K562 (cell line): ENCODE measurements around the gene GALNT7. TPM values are rescaled to one million over a fixed set of nuclear protein-coding genes. Genes with fewer than 3 reads are reported as not detected.

Experiments used
- ATAC-seq: fragments of 200-7000 bp; cut with Tn5 transposase; 3 replicates; pipeline ENCODE4 v1.9.1; 2020; ENCODE audit warnings: moderate library complexity
- BruUV-seq: library from RNA; stranded (reverse); fragments of 400-500 nt; replicated peaks from 2 replicates; lab custom pipeline; 2021; lab: Mats Ljungman, UMichigan
- CTCF ChIA-PET: fragments of 300-600 bp; formaldehyde crosslinking; extraction: SDS; loops from one replicate; lab custom pipeline; 2021; ENCODE audit warnings: low intra/inter-chr PET ratio; lab: Yijun Ruan, JAX
- POLR2A ChIA-PET: fragments of 300-600, 350-650 bp; sonication (Branson Sonifier 250); formaldehyde crosslinking; extraction: SDS; loops from one replicate; lab custom pipeline; 2021; ENCODE audit warnings: antibody characterized with exemption, inconsistent platforms; lab: Yijun Ruan, JAX
- DNase-seq, 4 experiments: peaks; one replicate each; pipeline versions ENCODE4 v3.0.0 to v3.0.0-alpha.2; 2011 to 2018; ENCODE audit warnings: low spot score in 3 of 4, mixed read lengths in 3 of 4; ENCODE audit errors: extremely low read depth in 1 of 4
- FAIRE-seq: peaks from 2 replicates; lab custom pipeline; 2011; peaks lifted over from hg19 to GRCh38; lab: Jason Lieb, UNC
- H2AFZ ChIP-seq: 2 replicates; pipeline ENCODE4 v1.6.0; 2011; ENCODE audit warnings: low read depth, low read length, control low read depth, inconsistent platforms
- H3K27ac ChIP-seq: fragments of 200-600 bp; 3 replicates; pipeline ENCODE4 v1.8.0; 2011; ENCODE audit warnings: low read depth, mild to moderate bottlenecking, control low read depth, inconsistent platforms, low read length, moderate library complexity, mixed read lengths; ENCODE audit errors: extremely low read depth
- H3K27me3 ChIP-seq, 2 experiments: fragments of 300-600 bp in 1 of 2; 2 replicates in 1 of 2; 3 replicates in 1 of 2; pipeline versions ENCODE4 v1.6.0 to v1.8.0; 2011; ENCODE audit warnings: inconsistent platforms in 2 of 2, low read length in 2 of 2, mild to moderate bottlenecking in 1 of 2, mixed read lengths in 1 of 2, moderate library complexity in 1 of 2; ENCODE audit not compliant: control insufficient read depth in 2 of 2, insufficient read depth in 2 of 2
- H3K36me3 ChIP-seq: fragments of 300-600 bp; 3 replicates; pipeline ENCODE4 v1.8.0; 2011; ENCODE audit warnings: mild to moderate bottlenecking, low read length, inconsistent platforms; ENCODE audit not compliant: control insufficient read depth, insufficient read depth
- H3K4me1 ChIP-seq, 2 experiments: fragments of 200-600 bp in 1 of 2; replicated peaks in 1 of 2; 2 replicates in 1 of 2; 3 replicates in 1 of 2; pipeline versions ENCODE4 v1.5.1 to v1.8.0; 2011; ENCODE audit warnings: inconsistent platforms in 2 of 2, low read length in 2 of 2, mild to moderate bottlenecking in 1 of 2, mixed read lengths in 1 of 2, moderate library complexity in 1 of 2; ENCODE audit not compliant: control insufficient read depth in 2 of 2, insufficient read depth in 2 of 2
- H3K4me2 ChIP-seq: 2 replicates; pipeline ENCODE4 v1.6.1; 2011; ENCODE audit warnings: low read length, control low read depth, inconsistent platforms, mixed read lengths; ENCODE audit not compliant: insufficient read depth
- H3K4me3 ChIP-seq: fragments of 200-600 bp; sonication (generic), shearing (Covaris generic); 2 replicates; pipeline ENCODE4 v1.5.1; 2016; ENCODE audit warnings: control low read depth, inconsistent platforms
- H3K79me2 ChIP-seq: fragments of 200-600 bp; 3 replicates; pipeline ENCODE4 v1.8.0; 2011; ENCODE audit warnings: low read length, inconsistent platforms; ENCODE audit not compliant: control insufficient read depth, insufficient read depth
- H3K9ac ChIP-seq, 2 experiments: 2 replicates each; pipeline versions ENCODE4 v1.6.0 to v1.6.1; 2011; ENCODE audit warnings: low read depth in 2 of 2, low read length in 2 of 2, control low read depth in 1 of 2, inconsistent platforms in 1 of 2, mild to moderate bottlenecking in 1 of 2, mixed read lengths in 1 of 2; ENCODE audit not compliant: insufficient read depth in 1 of 2
- H3K9me1 ChIP-seq: one replicate; pipeline ENCODE4 v1.6.0; 2011; ENCODE audit warnings: inconsistent platforms, mild to moderate bottlenecking, low read length, moderate library complexity; ENCODE audit not compliant: control insufficient read depth, insufficient read depth
- H3K9me3 ChIP-seq: replicated peaks from 2 replicates; pipeline ENCODE4 v1.5.1; 2011; ENCODE audit warnings: low read depth, low read length, inconsistent platforms; ENCODE audit not compliant: control insufficient read depth, insufficient read depth
- H4K20me1 ChIP-seq: replicated peaks from 2 replicates; pipeline ENCODE4 v1.6.1; 2011; ENCODE audit warnings: low read length, inconsistent platforms, mixed read lengths; ENCODE audit not compliant: control insufficient read depth, insufficient read depth
- FOXK1 ChIP-seq: sonication (generic); formaldehyde crosslinking; IDR thresholded peaks from 2 replicates; pipeline ENCODE4 v1.8.0; 2022; ENCODE audit warnings: missing genetic modification reagents, mild to moderate bottlenecking, borderline replicate concordance
- SAFB ChIP-seq: fragments of 200-400 bp; formaldehyde crosslinking; IDR thresholded peaks from 2 replicates; pipeline ENCODE4 v1.6.1; 2017; ENCODE audit warnings: low read depth, low read length, borderline replicate concordance
- SIN3B ChIP-seq: fragments of 450-650 bp; IDR thresholded peaks from 2 replicates; pipeline ENCODE4 v1.6.1; 2017; ENCODE audit warnings: low read depth, mild to moderate bottlenecking, moderate library complexity
- SP2 ChIP-seq: IDR thresholded peaks from 2 replicates; pipeline ENCODE4 v1.6.1; 2011; ENCODE audit warnings: mild to moderate bottlenecking, low read depth, low read length, moderate library complexity; ENCODE audit not compliant: poor library complexity, severe bottlenecking; ENCODE audit errors: extremely low read depth
- USF2 ChIP-seq: sonication (generic); formaldehyde crosslinking; IDR thresholded peaks from 2 replicates; pipeline ENCODE4 v1.5.0; 2020; ENCODE audit warnings: missing genetic modification reagents
- ZNF121 ChIP-seq: sonication (generic); formaldehyde crosslinking; conservative IDR thresholded peaks from 2 replicates; pipeline ENCODE4 v1.8.0; 2022; ENCODE audit warnings: missing genetic modification reagents
- WGBS: fragments of 100-300 bp; shearing (Covaris generic); methylation state at CpG from one replicate; pipeline ENCODE4 v1.1.6; 2016; ENCODE audit warnings: low coverage, mixed read lengths; ENCODE audit not compliant: insufficient coverage; ENCODE audit errors: missing lambda C conversion rate; 5-methylcytosine and 5-hydroxymethylcytosine counted together
- in situ Hi-C: fragments of 300-500 bp; cut with MboI; formaldehyde crosslinking; loops from 4 replicates; pipeline ENCODE4 v1.15.0; 2018; ENCODE audit warnings: inconsistent platforms, mixed read lengths
- intact Hi-C: fragments of 100-400 bp; cut with micrococcal nuclease; formaldehyde crosslinking; loops from 2 replicates; pipeline ENCODE4 v1.14.2; 2022
- polyA plus RNA-seq, 8 experiments: library from polyadenylated mRNA; depleted of rRNA in 4 of 8; stranded (reverse) in 5 of 8; unstranded in 3 of 8; fragments of >200 nt; fragmentation: Nextera tagmentation in 2 of 8; fragmentation: Illumina TruSeq in 1 of 8; extraction: Ambion mirVana in 2 of 8; extraction: Trizol in 1 of 8; gene quantifications; 2 replicates each; pipeline versions ENCODE4 v1.2.1 to v1.2.3, GENCODE V29; 2011 to 2014; ENCODE audit warnings: inconsistent platforms in 1 of 8, missing spikeins in 1 of 8
- total RNA-seq, 7 experiments: library from RNA; depleted of rRNA in 6 of 7; stranded (reverse); fragments of >200 nt in 6 of 7; fragmentation: Illumina TruSeq in 2 of 7; extraction: Trizol in 2 of 7; gene quantifications; 2 replicates each; pipeline versions ENCODE4 v1.2.1 to v1.2.3, GENCODE V29; 2011 to 2021; ENCODE audit warnings: low replicate concordance in 1 of 7

Gene GALNT7
- total and polyA plus RNA-seq, 9 of the 15 experiments (the other 6 are each of a cell fraction or from before 2014, with no cell fraction given): 16.7 to 38.7 (median 31.1) TPM

GRCh38 chr4:173211222-173211621 is 42.6 kb downstream of the GALNT7 start:
- no peak overlapping the region for H3K27ac ChIP-seq
- no TSS peak for BruUV-seq
- CTCF ChIA-PET: no interaction called here
- no peak overlapping the region for H3K4me2 ChIP-seq
- no peak overlapping the region for H3K9ac ChIP-seq
- H3K79me2 ChIP-seq: peaks cover 84% of the 10 kb centered on the region
- H4K20me1 ChIP-seq: no peaks in the 10 kb centered on the region; the same call in 1 of the 2 replicates
- POLR2A ChIA-PET: interaction anchor here (0.9 kb wide), 1 partner anchor 9 kb away, joined by 3 read pairs; no protein-coding TSS in a partner anchor
- TF ChIP-seq USF2 (CRISPR knock-in tag) (no peak), FOXK1 (no peak), SAFB (no peak), ZNF121 (CRISPR knock-in tag) (no peak), SP2 (no peak), SIN3B (no peak)
- ATAC-seq (no peak), DNase-seq (no peak), FAIRE-seq (no peak)
- H3K9me3 ChIP-seq: no peaks in the 10 kb centered on the region
- H3K4me3 ChIP-seq: no peak overlapping the region
- peaks cover 23 to 42% of the 10 kb centered on the region in 2 experiments for H3K4me1 ChIP-seq
- no peaks in the 10 kb centered on the region for H3K36me3 ChIP-seq
- in situ Hi-C loops (no loop called here), intact Hi-C loops (no loop called here)
- no peak overlapping the region for H2AFZ ChIP-seq
- 79% methylated on average over 1 of the region's 1 CpG for WGBS
- H3K27me3 ChIP-seq: no peaks in the 10 kb centered on the region
- no peaks in the 10 kb centered on the region for H3K9me1 ChIP-seq
